Hindlimb muscle (tissue), 1 donor: Measurements from ENCODE around the gene MUS81. TPM values are rescaled to one million over a fixed set of nuclear protein-coding genes. Genes with fewer than 3 reads are reported as not detected.
A peak's percentile ranks its signal among the peaks of the same experiment; 100 is the strongest.

ENCODE experiments used
- DNase-seq: peaks from one replicate; pipeline ENCODE4 v3.0.0-alpha.2; 2013
- polyA plus RNA-seq: library from polyadenylated mRNA; unstranded; fragments of 120-200 nt; gene quantifications from one replicate; pipeline ENCODE4 v1.2.1, GENCODE V29; 2013; ENCODE audit not compliant: insufficient read length

MUS81 gene
- polyA plus RNA-seq, 1 donor = 52.3 TPM

GRCh38 chr11:65892661-65893317 is 32.6 kb downstream of the MUS81 start:
- no peak for DNase-seq

GRCh38 chr11:65894034-65894591 is 33.9 kb downstream of the MUS81 start:
- DNase-seq = no peak

- DNase-seq = no peak
These were observed 35.3 kb downstream of the MUS81 start for GRCh38 chr11:65895482-65895981.

- no peak for DNase-seq
These were observed 36.1 kb downstream of the MUS81 start for GRCh38 chr11:65896034-65896999.

GRCh38 chr11:65897020-65897471 is 36.8 kb downstream of the MUS81 start:
- DNase-seq = no peak

- no peak for DNase-seq
These were observed 38.6 kb downstream of the MUS81 start for GRCh38 chr11:65898656-65899355.

GRCh38 chr11:65899356-65900124 is 39.3 kb downstream of the MUS81 start:
- no peak for DNase-seq

- DNase-seq = peak; percentile 55
These were observed 40.1 kb downstream of the MUS81 start, which contains the start of gene FOSL1 for GRCh38 chr11:65900125-65900898. TSS of gene FOSL1 (minus strand) at chr11:65900388. CDS start at chr11:65900339, 49 bp downstream.

GRCh38 chr11:65900899-65901180 is 40.6 kb downstream of the MUS81 start:
- no peak for DNase-seq

- DNase-seq = no peak
These were observed 42.8 kb downstream of the MUS81 start for GRCh38 chr11:65903068-65903481.

- no peak for DNase-seq
These were observed 43.5 kb downstream of the MUS81 start for GRCh38 chr11:65903715-65904114.

GRCh38 chr11:65906602-65907001 is 46.4 kb downstream of the MUS81 start:
- DNase-seq = no peak

- DNase-seq = no peak
These were observed 47.6 kb downstream of the MUS81 start for GRCh38 chr11:65907878-65908277.

- peak; percentile 49 for DNase-seq
These were observed 51.7 kb downstream of the MUS81 start for GRCh38 chr11:65911682-65912568.

GRCh38 chr11:65912845-65913244 is 52.6 kb downstream of the MUS81 start:
- DNase-seq = no peak

GRCh38 chr11:65915101-65915820 is 55.0 kb downstream of the MUS81 start:
- DNase-seq = no peak

- no peak for DNase-seq
These were observed 55.6 kb downstream of the MUS81 start for GRCh38 chr11:65915821-65916251.
